22Rv1 (cell line): ENCODE measurements around the gene EFCC1.

Source experiments
- ZFX ChIP-seq: fragments of 450-650 bp; IDR thresholded peaks from 2 replicates; pipeline ENCODE4 v1.6.1; 2017; ENCODE audit warnings: antibody characterized with exemption, borderline replicate concordance
- TF ChIP-seq, protein P1 (sequence below): fragments of 450-650 bp; IDR thresholded peaks from 2 replicates; pipeline ENCODE4 v1.5.1; 2017; ENCODE audit warnings: mild to moderate bottlenecking

DNA sequence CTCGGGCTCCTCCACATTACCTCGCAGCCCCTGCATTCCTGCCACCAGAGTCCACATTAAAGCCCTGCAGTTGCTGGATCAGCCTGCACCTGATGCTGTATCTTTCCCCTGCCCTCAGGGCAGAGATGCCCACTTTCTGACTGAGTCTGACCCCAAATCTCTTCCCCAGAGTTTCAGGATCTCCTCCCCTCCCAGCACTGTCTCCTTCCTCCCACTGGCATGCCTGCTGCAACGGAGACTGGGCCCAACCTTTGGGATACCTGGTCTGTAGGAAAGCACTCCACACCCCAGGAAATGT lies 38.9 kb downstream of the EFCC1 start:
- TF ChIP-seq, protein P1, sequence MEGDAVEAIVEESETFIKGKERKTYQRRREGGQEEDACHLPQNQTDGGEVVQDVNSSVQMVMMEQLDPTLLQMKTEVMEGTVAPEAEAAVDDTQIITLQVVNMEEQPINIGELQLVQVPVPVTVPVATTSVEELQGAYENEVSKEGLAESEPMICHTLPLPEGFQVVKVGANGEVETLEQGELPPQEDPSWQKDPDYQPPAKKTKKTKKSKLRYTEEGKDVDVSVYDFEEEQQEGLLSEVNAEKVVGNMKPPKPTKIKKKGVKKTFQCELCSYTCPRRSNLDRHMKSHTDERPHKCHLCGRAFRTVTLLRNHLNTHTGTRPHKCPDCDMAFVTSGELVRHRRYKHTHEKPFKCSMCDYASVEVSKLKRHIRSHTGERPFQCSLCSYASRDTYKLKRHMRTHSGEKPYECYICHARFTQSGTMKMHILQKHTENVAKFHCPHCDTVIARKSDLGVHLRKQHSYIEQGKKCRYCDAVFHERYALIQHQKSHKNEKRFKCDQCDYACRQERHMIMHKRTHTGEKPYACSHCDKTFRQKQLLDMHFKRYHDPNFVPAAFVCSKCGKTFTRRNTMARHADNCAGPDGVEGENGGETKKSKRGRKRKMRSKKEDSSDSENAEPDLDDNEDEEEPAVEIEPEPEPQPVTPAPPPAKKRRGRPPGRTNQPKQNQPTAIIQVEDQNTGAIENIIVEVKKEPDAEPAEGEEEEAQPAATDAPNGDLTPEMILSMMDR, result no peak
- no peak for TF ChIP-seq ZFX
